PFSK-1 (cell line): ENCODE measurements around the gene SMG6.

Source experiments
- FOXP2 ChIP-seq: optimal IDR thresholded peaks from 2 replicates; pipeline ENCODE3; 2011; ENCODE audit warnings: borderline replicate concordance, control low read depth, inconsistent platforms; ENCODE audit not compliant: insufficient read depth; ENCODE audit errors: extremely low read length, extremely low read depth
- POLR2AphosphoS5 ChIP-seq: IDR thresholded peaks from 2 replicates; pipeline ENCODE4 v1.6.1; 2012; ENCODE audit warnings: low read depth, mild to moderate bottlenecking, control low read depth, low read length, moderate library complexity
- SIN3A ChIP-seq: IDR thresholded peaks from 2 replicates; pipeline ENCODE4 v1.6.1; 2012; ENCODE audit warnings: mild to moderate bottlenecking, low read length, moderate library complexity, borderline replicate concordance; ENCODE audit not compliant: insufficient read depth
- TAF1 ChIP-seq: IDR thresholded peaks from 2 replicates; pipeline ENCODE4 v1.6.1; 2012; ENCODE audit warnings: low read length, control low read depth, borderline replicate concordance; ENCODE audit not compliant: insufficient read depth
- TF ChIP-seq, protein P1 (sequence below), 2 experiments: IDR thresholded peaks; 2 replicates each; pipeline versions ENCODE4 v1.6.1 to v1.8.0; 2011 to 2012; ENCODE audit warnings: low read depth in 2 of 2, low read length in 2 of 2, control low read depth in 1 of 2, inconsistent platforms in 1 of 2, mild to moderate bottlenecking in 1 of 2, moderate library complexity in 1 of 2; ENCODE audit not compliant: insufficient read depth in 1 of 2

DNA sequence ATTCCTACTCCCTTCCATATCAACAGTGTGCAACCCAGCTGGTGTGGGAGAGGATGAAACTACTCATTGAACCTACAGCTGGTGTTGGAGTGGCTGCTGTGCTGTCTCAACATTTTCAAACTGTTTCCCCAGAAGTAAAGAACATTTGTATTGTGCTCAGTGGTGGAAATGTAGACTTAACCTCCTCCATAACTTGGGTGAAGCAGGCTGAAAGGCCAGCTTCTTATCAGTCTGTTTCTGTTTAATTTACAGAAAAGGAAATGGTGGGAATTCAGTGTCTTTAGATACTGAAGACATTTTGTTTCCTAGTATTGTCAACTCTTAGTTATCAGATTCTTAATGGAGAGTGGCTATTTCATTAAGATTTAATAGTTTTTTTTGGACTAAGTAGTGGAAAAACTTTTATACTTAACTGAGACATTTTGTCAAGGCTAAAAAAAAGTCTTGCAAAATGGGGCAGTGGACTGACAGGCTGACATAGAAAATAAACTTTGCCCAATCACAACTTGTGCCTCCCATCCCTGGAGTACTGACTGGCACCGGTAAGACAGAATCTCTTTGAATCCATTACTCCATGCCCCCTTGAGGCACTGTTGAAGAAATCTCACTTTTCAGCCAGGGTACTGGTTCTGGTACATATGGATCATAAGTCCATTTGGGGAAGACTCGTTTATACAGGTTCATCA lies 20.2 kb upstream of the SMG6 start:
- TF ChIP-seq, protein P1, sequence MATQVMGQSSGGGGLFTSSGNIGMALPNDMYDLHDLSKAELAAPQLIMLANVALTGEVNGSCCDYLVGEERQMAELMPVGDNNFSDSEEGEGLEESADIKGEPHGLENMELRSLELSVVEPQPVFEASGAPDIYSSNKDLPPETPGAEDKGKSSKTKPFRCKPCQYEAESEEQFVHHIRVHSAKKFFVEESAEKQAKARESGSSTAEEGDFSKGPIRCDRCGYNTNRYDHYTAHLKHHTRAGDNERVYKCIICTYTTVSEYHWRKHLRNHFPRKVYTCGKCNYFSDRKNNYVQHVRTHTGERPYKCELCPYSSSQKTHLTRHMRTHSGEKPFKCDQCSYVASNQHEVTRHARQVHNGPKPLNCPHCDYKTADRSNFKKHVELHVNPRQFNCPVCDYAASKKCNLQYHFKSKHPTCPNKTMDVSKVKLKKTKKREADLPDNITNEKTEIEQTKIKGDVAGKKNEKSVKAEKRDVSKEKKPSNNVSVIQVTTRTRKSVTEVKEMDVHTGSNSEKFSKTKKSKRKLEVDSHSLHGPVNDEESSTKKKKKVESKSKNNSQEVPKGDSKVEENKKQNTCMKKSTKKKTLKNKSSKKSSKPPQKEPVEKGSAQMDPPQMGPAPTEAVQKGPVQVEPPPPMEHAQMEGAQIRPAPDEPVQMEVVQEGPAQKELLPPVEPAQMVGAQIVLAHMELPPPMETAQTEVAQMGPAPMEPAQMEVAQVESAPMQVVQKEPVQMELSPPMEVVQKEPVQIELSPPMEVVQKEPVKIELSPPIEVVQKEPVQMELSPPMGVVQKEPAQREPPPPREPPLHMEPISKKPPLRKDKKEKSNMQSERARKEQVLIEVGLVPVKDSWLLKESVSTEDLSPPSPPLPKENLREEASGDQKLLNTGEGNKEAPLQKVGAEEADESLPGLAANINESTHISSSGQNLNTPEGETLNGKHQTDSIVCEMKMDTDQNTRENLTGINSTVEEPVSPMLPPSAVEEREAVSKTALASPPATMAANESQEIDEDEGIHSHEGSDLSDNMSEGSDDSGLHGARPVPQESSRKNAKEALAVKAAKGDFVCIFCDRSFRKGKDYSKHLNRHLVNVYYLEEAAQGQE (IDR thresholded peaks at IDR 0.05; ENCODE audit: insufficient read depth in 1 of 2, low read depth in 2 of 2, low read length in 2 of 2) = no peak
- TF ChIP-seq TAF1 (no peak), SIN3A (no peak), POLR2AphosphoS5 (no peak), FOXP2 (no peak)
